Measurements from ENCODE around the gene ECE1.

The ECE1 gene

GRCh38 chr1:21301794-21302440 lies 11.7 kb upstream of the ECE1 start:
- no peak for DNase-seq (ENCODE audit: low read depth, low spot score)
- in situ Hi-C loops (cut with HindIII; ENCODE audit: low sequenced_read_pairs): no loop called here
- TF ChIP-seq CTCF (IDR thresholded peaks at IDR 0.05; ENCODE audit: low read depth, low read length): no peak
- no peak overlapping the region for H3K4me3 ChIP-seq (ENCODE audit: low read depth, low read length)

GRCh38 chr1:21300774-21301173 lies 10.5 kb upstream of the ECE1 start:
- in situ Hi-C loops (cut with HindIII; ENCODE audit: low sequenced_read_pairs): no loop called here
- no peak overlapping the region for H3K4me3 ChIP-seq (ENCODE audit: low read depth, low read length)
- no peak for TF ChIP-seq CTCF (IDR thresholded peaks at IDR 0.05; ENCODE audit: low read depth, low read length)
- no peak for DNase-seq (ENCODE audit: low read depth, low spot score)

GRCh38 chr1:21299780-21300395 lies 9.6 kb upstream of the ECE1 start:
- TF ChIP-seq CTCF (IDR thresholded peaks at IDR 0.05; ENCODE audit: low read depth, low read length): no peak
- in situ Hi-C loops (cut with HindIII; ENCODE audit: low sequenced_read_pairs): no loop called here
- no peak for DNase-seq (ENCODE audit: low read depth, low spot score)

GRCh38 chr1:21298981-21299391 lies 8.7 kb upstream of the ECE1 start:
- in situ Hi-C loops (cut with HindIII; ENCODE audit: low sequenced_read_pairs): no loop called here
- TF ChIP-seq CTCF (IDR thresholded peaks at IDR 0.05; ENCODE audit: low read depth, low read length): no peak
- no peak for DNase-seq (ENCODE audit: low read depth, low spot score)

More at GRCh38 chr1:21299780-21300395, 9.6 kb upstream of the ECE1 start:
- no peak overlapping the region for H3K4me3 ChIP-seq (ENCODE audit: low read depth, low read length)

GRCh38 chr1:21297975-21298374 lies 7.7 kb upstream of the ECE1 start:
- in situ Hi-C loops (cut with HindIII; ENCODE audit: low sequenced_read_pairs): no loop called here
- DNase-seq (ENCODE audit: low read depth, low spot score): peak; percentile 45
- no peak overlapping the region for H3K4me3 ChIP-seq (ENCODE audit: low read depth, low read length)
- no peak for TF ChIP-seq CTCF (IDR thresholded peaks at IDR 0.05; ENCODE audit: low read depth, low read length)

More at GRCh38 chr1:21298981-21299391, 8.7 kb upstream of the ECE1 start:
- no peak overlapping the region for H3K4me3 ChIP-seq (ENCODE audit: low read depth, low read length)

GRCh38 chr1:21296509-21297354 lies 6.5 kb upstream of the ECE1 start:
- no peak for DNase-seq (ENCODE audit: low read depth, low spot score)
- in situ Hi-C loops (cut with HindIII; ENCODE audit: low sequenced_read_pairs): no loop called here
- no peak for TF ChIP-seq CTCF (IDR thresholded peaks at IDR 0.05; ENCODE audit: low read depth, low read length)
- H3K4me3 ChIP-seq (ENCODE audit: low read depth, low read length): no peak overlapping the region
